ENCODE measurements around the gene CDIPT. TPM values are rescaled to one million over a fixed set of nuclear protein-coding genes. Genes with fewer than 3 reads are reported as not detected.

CDIPT gene
- total and polyA plus RNA-seq, 2 of the 13 experiments (the other 11 are each of a cell fraction or from before 2014, with no cell fraction given): 54.9 to 97.5 TPM

DNA sequence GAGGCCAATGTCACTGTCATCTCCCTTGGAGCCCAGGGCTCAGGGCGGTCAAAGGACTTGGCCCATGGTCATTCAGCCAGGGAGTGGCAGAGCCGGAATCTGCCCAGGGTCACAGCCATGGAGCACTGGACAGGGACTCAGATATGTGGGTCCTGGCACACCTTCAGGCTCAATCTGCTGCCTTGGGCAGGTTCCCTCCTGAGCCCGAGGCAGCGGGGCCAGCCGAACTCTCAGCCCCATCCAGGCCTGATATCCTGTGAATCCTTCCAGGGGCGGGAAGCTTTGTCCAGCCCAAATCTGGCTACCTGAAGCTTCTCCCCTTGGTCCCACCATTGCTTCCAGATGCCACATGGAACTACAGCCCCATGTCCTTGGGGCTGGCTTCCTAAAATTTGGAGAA lies 12.2 kb upstream of the CDIPT start:
- POLR2A ChIA-PET: no interaction called here
- Histone ChIP-seq H3K9me3 (ENCODE audit: low read length) (no peaks in the 10 kb centered on the region), H3K27me3 (ENCODE audit: control insufficient read depth in 1 of 2, insufficient read depth in 2 of 2, low read length in 2 of 2) (no peaks in the 10 kb centered on the region), H4K20me1 (ENCODE audit: insufficient read depth, low read length) (no peaks in the 10 kb centered on the region), H2AFZ (ENCODE audit: low read length) (no peak overlapping the region), H3K4me3 (replicated peaks in 1 of 3; ENCODE audit: insufficient read depth in 1 of 3, low read depth in 2 of 3, low read length in 3 of 3) (no peak overlapping the region), H3K27ac (ENCODE audit: extremely low read length, insufficient read depth, low read length) (no peak overlapping the region), H3K4me1 (ENCODE audit: insufficient read depth, low read length) (no peaks in the 10 kb centered on the region), H3K36me3 (replicated peaks in 1 of 2; ENCODE audit: control insufficient read depth in 1 of 2, insufficient read depth in 2 of 2, low read length in 2 of 2) (peaks cover 0 to 7% of the 10 kb centered on the region in 2 experiments; a peak in 4 of 5 replicates), H3K9ac (ENCODE audit: insufficient read depth, low read depth, low read length) (no peak overlapping the region), H3K79me2 (ENCODE audit: insufficient read depth, low read length) (no peaks in the 10 kb centered on the region), H3K4me2 (ENCODE audit: low read depth, low read length) (no peak overlapping the region)
- 79% methylated on average over 4 of the region's 6 CpGs for WGBS (ENCODE audit: low lambda C conversion rate)
- CTCF ChIA-PET (ENCODE audit: low intra/inter-chr PET ratio, low total read pairs): no interaction called here
- TF ChIP-seq ZNF879 (CRISPR knock-in tag; IDR thresholded peaks at IDR 0.05) (no peak), MBNL3 (CRISPR knock-in tag; conservative IDR thresholded peaks at IDR 0.05) (no peak), ZNF678 (CRISPR knock-in tag; IDR thresholded peaks at IDR 0.05) (no peak), TCF7 (IDR thresholded peaks at IDR 0.05; ENCODE audit: low read depth) (no peak), MTF1 (CRISPR knock-in tag; IDR thresholded peaks at IDR 0.05) (no peak), RELA (CRISPR knock-in tag; IDR thresholded peaks at IDR 0.05) (no peak), RAD21 (CRISPR knock-in tag; IDR thresholded peaks at IDR 0.05) (no peak), SP1 (IDR thresholded peaks at IDR 0.05) (no peak), SP1 (CRISPR knock-in tag; IDR thresholded peaks at IDR 0.05) (no peak)
- no TSS peak for BruUV-seq (replicated peaks)
- FAIRE-seq: no peak
- in situ Hi-C loops (cut with HindIII; ENCODE audit: extremely low pct_ligation_motif_present, low pct_unique_long_range_greater_than_20kb): no loop called here
- no peak for DNase-seq (ENCODE audit: low spot score)
- ATAC-seq: no peak
- intact Hi-C loops (cut with micrococcal nuclease; ENCODE audit: unreplicated experiment): no loop called here

- FAIRE-seq: no peak
- Histone ChIP-seq H3K27ac (ENCODE audit: extremely low read length, insufficient read depth, low read length) (no peak overlapping the region), H3K9me3 (ENCODE audit: low read length) (no peaks in the 10 kb centered on the region), H4K20me1 (ENCODE audit: insufficient read depth, low read length) (no peaks in the 10 kb centered on the region), H3K27me3 (ENCODE audit: control insufficient read depth in 1 of 2, insufficient read depth in 2 of 2, low read length in 2 of 2) (no peaks in the 10 kb centered on the region), H3K4me1 (ENCODE audit: insufficient read depth, low read length) (no peaks in the 10 kb centered on the region), H3K79me2 (ENCODE audit: insufficient read depth, low read length) (no peaks in the 10 kb centered on the region), H3K4me2 (ENCODE audit: low read depth, low read length) (no peak overlapping the region), H2AFZ (ENCODE audit: low read length) (no peak overlapping the region), H3K4me3 (replicated peaks in 1 of 3; ENCODE audit: insufficient read depth in 1 of 3, low read depth in 2 of 3, low read length in 3 of 3) (no peak overlapping the region), H3K36me3 (replicated peaks in 1 of 2; ENCODE audit: control insufficient read depth in 1 of 2, insufficient read depth in 2 of 2, low read length in 2 of 2) (no peaks in the 10 kb centered on the region; a peak in 2 of 5 replicates), H3K9ac (ENCODE audit: insufficient read depth, low read depth, low read length) (no peak overlapping the region)
- POLR2A ChIA-PET: no interaction called here
- WGBS (ENCODE audit: low lambda C conversion rate): 94% methylated on average over 21 of the region's 26 CpGs
- CTCF ChIA-PET (ENCODE audit: low intra/inter-chr PET ratio, low total read pairs): no interaction called here
- no peak for ATAC-seq
- in situ Hi-C loops (cut with HindIII; ENCODE audit: extremely low pct_ligation_motif_present, low pct_unique_long_range_greater_than_20kb) (no loop called here), intact Hi-C loops (cut with micrococcal nuclease; ENCODE audit: unreplicated experiment) (no loop called here)
- no TSS peak for BruUV-seq (replicated peaks)
- TF ChIP-seq, protein P1, sequence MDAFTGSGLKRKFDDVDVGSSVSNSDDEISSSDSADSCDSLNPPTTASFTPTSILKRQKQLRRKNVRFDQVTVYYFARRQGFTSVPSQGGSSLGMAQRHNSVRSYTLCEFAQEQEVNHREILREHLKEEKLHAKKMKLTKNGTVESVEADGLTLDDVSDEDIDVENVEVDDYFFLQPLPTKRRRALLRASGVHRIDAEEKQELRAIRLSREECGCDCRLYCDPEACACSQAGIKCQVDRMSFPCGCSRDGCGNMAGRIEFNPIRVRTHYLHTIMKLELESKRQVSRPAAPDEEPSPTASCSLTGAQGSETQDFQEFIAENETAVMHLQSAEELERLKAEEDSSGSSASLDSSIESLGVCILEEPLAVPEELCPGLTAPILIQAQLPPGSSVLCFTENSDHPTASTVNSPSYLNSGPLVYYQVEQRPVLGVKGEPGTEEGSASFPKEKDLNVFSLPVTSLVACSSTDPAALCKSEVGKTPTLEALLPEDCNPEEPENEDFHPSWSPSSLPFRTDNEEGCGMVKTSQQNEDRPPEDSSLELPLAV (CRISPR knock-in tag; conservative IDR thresholded peaks at IDR 0.05; ENCODE audit: low read depth): no peak
- no peak for TF ChIP-seq KAT7 (CRISPR knock-in tag; IDR thresholded peaks at IDR 0.05; ENCODE audit: borderline replicate concordance)
- TF ChIP-seq ZNF574 (CRISPR knock-in tag; IDR thresholded peaks at IDR 0.05): no peak
- TF ChIP-seq ZNF746 (CRISPR knock-in tag; IDR thresholded peaks at IDR 0.05): no peak
- no peak for TF ChIP-seq ZNF564 (CRISPR knock-in tag; IDR thresholded peaks at IDR 0.05)
- no peak for TF ChIP-seq ZC3H4 (CRISPR knock-in tag; IDR thresholded peaks at IDR 0.05; ENCODE audit: borderline replicate concordance)
- TF ChIP-seq FLYWCH1 (CRISPR knock-in tag; IDR thresholded peaks at IDR 0.05): no peak
- no peak for TF ChIP-seq MED8 (CRISPR knock-in tag; IDR thresholded peaks at IDR 0.05; ENCODE audit: insufficient replicate concordance)
- no peak for TF ChIP-seq SUZ12 (IDR thresholded peaks at IDR 0.05; ENCODE audit: low read depth, low read length)
- no peak for TF ChIP-seq ZNF530 (CRISPR knock-in tag; IDR thresholded peaks at IDR 0.05; ENCODE audit: low read depth)
- DNase-seq (ENCODE audit: low spot score): no peak
These were observed 10.3 kb upstream of the CDIPT start for GRCh38 chr16:29873319-29873718.
